ENCODE results near the gene SLK.

The SLK gene

GRCh38 chr10:103936022-103936421 is 30.9 kb upstream of the SLK start:
- Histone ChIP-seq H3K27ac (ENCODE audit: low read depth in 2 of 2, low read length in 2 of 2) (no peak overlapping the region), H3K4me3 (ENCODE audit: low read length in 2 of 2) (no peak overlapping the region), H3K27me3 (ENCODE audit: control insufficient read depth in 2 of 2, insufficient read depth in 2 of 2, low read length in 2 of 2) (no peaks in the 10 kb centered on the region), H3K9me3 (ENCODE audit: control insufficient read depth in 2 of 2, low read length in 2 of 2) (no peaks in the 10 kb centered on the region), H3K9ac (ENCODE audit: low read depth in 1 of 2, low read length in 2 of 2) (no peak overlapping the region), H3K4me1 (ENCODE audit: control insufficient read depth in 2 of 2, insufficient read depth in 2 of 2, low read length in 2 of 2) (no peaks in the 10 kb centered on the region), H3K36me3 (ENCODE audit: control insufficient read depth in 2 of 2, insufficient read depth in 2 of 2, low read length in 2 of 2) (no peaks in the 10 kb centered on the region)

- Histone ChIP-seq H3K4me1 (ENCODE audit: control insufficient read depth in 2 of 2, insufficient read depth in 2 of 2, low read length in 2 of 2) (no peaks in the 10 kb centered on the region), H3K9ac (ENCODE audit: low read depth in 1 of 2, low read length in 2 of 2) (no peak overlapping the region), H3K9me3 (ENCODE audit: control insufficient read depth in 2 of 2, low read length in 2 of 2) (no peaks in the 10 kb centered on the region), H3K27ac (ENCODE audit: low read depth in 2 of 2, low read length in 2 of 2) (no peak overlapping the region), H3K36me3 (ENCODE audit: control insufficient read depth in 2 of 2, insufficient read depth in 2 of 2, low read length in 2 of 2) (no peaks in the 10 kb centered on the region), H3K4me3 (ENCODE audit: low read length in 2 of 2) (no peak overlapping the region), H3K27me3 (ENCODE audit: control insufficient read depth in 2 of 2, insufficient read depth in 2 of 2, low read length in 2 of 2) (no peaks in the 10 kb centered on the region)
Measured at GRCh38 chr10:103939522-103939921, 27.4 kb upstream of the SLK start.

- Histone ChIP-seq H3K4me1 (ENCODE audit: control insufficient read depth in 2 of 2, insufficient read depth in 2 of 2, low read length in 2 of 2) (no peaks in the 10 kb centered on the region), H3K4me3 (ENCODE audit: low read length in 2 of 2) (no peak overlapping the region), H3K9me3 (ENCODE audit: control insufficient read depth in 2 of 2, low read length in 2 of 2) (no peaks in the 10 kb centered on the region), H3K9ac (ENCODE audit: low read depth in 1 of 2, low read length in 2 of 2) (no peak overlapping the region), H3K36me3 (ENCODE audit: control insufficient read depth in 2 of 2, insufficient read depth in 2 of 2, low read length in 2 of 2) (no peaks in the 10 kb centered on the region), H3K27ac (ENCODE audit: low read depth in 2 of 2, low read length in 2 of 2) (no peak overlapping the region), H3K27me3 (ENCODE audit: control insufficient read depth in 2 of 2, insufficient read depth in 2 of 2, low read length in 2 of 2) (no peaks in the 10 kb centered on the region)
Measured at GRCh38 chr10:103941801-103942200, 25.1 kb upstream of the SLK start.

- Histone ChIP-seq H3K27me3 (ENCODE audit: control insufficient read depth in 2 of 2, insufficient read depth in 2 of 2, low read length in 2 of 2) (no peaks in the 10 kb centered on the region), H3K4me1 (ENCODE audit: control insufficient read depth in 2 of 2, insufficient read depth in 2 of 2, low read length in 2 of 2) (peaks cover 0 to under 1% of the 10 kb centered on the region in 2 donors), H3K9me3 (ENCODE audit: control insufficient read depth in 2 of 2, low read length in 2 of 2) (no peaks in the 10 kb centered on the region)
Measured at GRCh38 chr10:103942866-103943265, 24.1 kb upstream of the SLK start.

GRCh38 chr10:103947799-103948516 is 19.0 kb upstream of the SLK start:
- no peak overlapping the region for H3K27ac ChIP-seq (ENCODE audit: low read depth in 2 of 2, low read length in 2 of 2)
- no peaks in the 10 kb centered on the region for H3K36me3 ChIP-seq (ENCODE audit: control insufficient read depth in 2 of 2, insufficient read depth in 2 of 2, low read length in 2 of 2)
- no peak overlapping the region for H3K9ac ChIP-seq (ENCODE audit: low read depth in 1 of 2, low read length in 2 of 2)
- peaks cover 0 to 6% of the 10 kb centered on the region in 2 donors for H3K4me1 ChIP-seq (ENCODE audit: control insufficient read depth in 2 of 2, insufficient read depth in 2 of 2, low read length in 2 of 2)
- no peak overlapping the region for H3K4me3 ChIP-seq (ENCODE audit: low read length in 2 of 2)
- no peaks in the 10 kb centered on the region for H3K27me3 ChIP-seq (ENCODE audit: control insufficient read depth in 2 of 2, insufficient read depth in 2 of 2, low read length in 2 of 2)
- H3K9me3 ChIP-seq (ENCODE audit: control insufficient read depth in 2 of 2, low read length in 2 of 2) = no peaks in the 10 kb centered on the region

More at GRCh38 chr10:103942866-103943265, 24.1 kb upstream of the SLK start:
- no peak overlapping the region for H3K9ac ChIP-seq (ENCODE audit: low read depth in 1 of 2, low read length in 2 of 2)
- no peak overlapping the region for H3K27ac ChIP-seq (ENCODE audit: low read depth in 2 of 2, low read length in 2 of 2)
- no peaks in the 10 kb centered on the region for H3K36me3 ChIP-seq (ENCODE audit: control insufficient read depth in 2 of 2, insufficient read depth in 2 of 2, low read length in 2 of 2)
- H3K4me3 ChIP-seq (ENCODE audit: low read length in 2 of 2) = no peak overlapping the region

GRCh38 chr10:103949728-103950127 is 17.2 kb upstream of the SLK start:
- Histone ChIP-seq H3K4me3 (ENCODE audit: low read length in 2 of 2) (no peak overlapping the region), H3K27me3 (ENCODE audit: control insufficient read depth in 2 of 2, insufficient read depth in 2 of 2, low read length in 2 of 2) (no peaks in the 10 kb centered on the region), H3K4me1 (ENCODE audit: control insufficient read depth in 2 of 2, insufficient read depth in 2 of 2, low read length in 2 of 2) (peaks cover 0 to 6% of the 10 kb centered on the region in 2 donors), H3K36me3 (ENCODE audit: control insufficient read depth in 2 of 2, insufficient read depth in 2 of 2, low read length in 2 of 2) (no peaks in the 10 kb centered on the region), H3K9ac (ENCODE audit: low read depth in 1 of 2, low read length in 2 of 2) (no peak overlapping the region), H3K9me3 (ENCODE audit: control insufficient read depth in 2 of 2, low read length in 2 of 2) (no peaks in the 10 kb centered on the region), H3K27ac (ENCODE audit: low read depth in 2 of 2, low read length in 2 of 2) (no peak overlapping the region)

- peaks cover 0 to 6% of the 10 kb centered on the region in 2 donors for H3K4me1 ChIP-seq (ENCODE audit: control insufficient read depth in 2 of 2, insufficient read depth in 2 of 2, low read length in 2 of 2)
- H3K36me3 ChIP-seq (ENCODE audit: control insufficient read depth in 2 of 2, insufficient read depth in 2 of 2, low read length in 2 of 2) = no peaks in the 10 kb centered on the region
- H3K4me3 ChIP-seq (ENCODE audit: low read length in 2 of 2) = no peak overlapping the region
- no peak overlapping the region for H3K9ac ChIP-seq (ENCODE audit: low read depth in 1 of 2, low read length in 2 of 2)
- no peaks in the 10 kb centered on the region for H3K27me3 ChIP-seq (ENCODE audit: control insufficient read depth in 2 of 2, insufficient read depth in 2 of 2, low read length in 2 of 2)
- H3K27ac ChIP-seq (ENCODE audit: low read depth in 2 of 2, low read length in 2 of 2) = no peak overlapping the region
- H3K9me3 ChIP-seq (ENCODE audit: control insufficient read depth in 2 of 2, low read length in 2 of 2) = no peaks in the 10 kb centered on the region
Measured at GRCh38 chr10:103951183-103951582, 15.8 kb upstream of the SLK start.

GRCh38 chr10:103951942-103952341 is 15.0 kb upstream of the SLK start:
- no peaks in the 10 kb centered on the region for H3K27me3 ChIP-seq (ENCODE audit: control insufficient read depth in 2 of 2, insufficient read depth in 2 of 2, low read length in 2 of 2)
- peaks cover 0 to 6% of the 10 kb centered on the region in 2 donors for H3K4me1 ChIP-seq (ENCODE audit: control insufficient read depth in 2 of 2, insufficient read depth in 2 of 2, low read length in 2 of 2)
- no peaks in the 10 kb centered on the region for H3K36me3 ChIP-seq (ENCODE audit: control insufficient read depth in 2 of 2, insufficient read depth in 2 of 2, low read length in 2 of 2)
- H3K9ac ChIP-seq (ENCODE audit: low read depth in 1 of 2, low read length in 2 of 2) = no peak overlapping the region
- no peak overlapping the region for H3K4me3 ChIP-seq (ENCODE audit: low read length in 2 of 2)
- no peaks in the 10 kb centered on the region for H3K9me3 ChIP-seq (ENCODE audit: control insufficient read depth in 2 of 2, low read length in 2 of 2)
- H3K27ac ChIP-seq (ENCODE audit: low read depth in 2 of 2, low read length in 2 of 2) = no peak overlapping the region

GRCh38 chr10:103954543-103954942 is 12.4 kb upstream of the SLK start:
- Histone ChIP-seq H3K4me3 (ENCODE audit: low read length in 2 of 2) (no peak overlapping the region), H3K9ac (ENCODE audit: low read depth in 1 of 2, low read length in 2 of 2) (no peak overlapping the region), H3K27me3 (ENCODE audit: control insufficient read depth in 2 of 2, insufficient read depth in 2 of 2, low read length in 2 of 2) (no peaks in the 10 kb centered on the region), H3K27ac (ENCODE audit: low read depth in 2 of 2, low read length in 2 of 2) (no peak overlapping the region), H3K9me3 (ENCODE audit: control insufficient read depth in 2 of 2, low read length in 2 of 2) (no peaks in the 10 kb centered on the region), H3K36me3 (ENCODE audit: control insufficient read depth in 2 of 2, insufficient read depth in 2 of 2, low read length in 2 of 2) (no peaks in the 10 kb centered on the region), H3K4me1 (ENCODE audit: control insufficient read depth in 2 of 2, insufficient read depth in 2 of 2, low read length in 2 of 2) (no peaks in the 10 kb centered on the region)

GRCh38 chr10:103958996-103959395 is 7.9 kb upstream of the SLK start:
- no peak overlapping the region for H3K4me3 ChIP-seq (ENCODE audit: low read length in 2 of 2)
- H3K4me1 ChIP-seq (ENCODE audit: control insufficient read depth in 2 of 2, insufficient read depth in 2 of 2, low read length in 2 of 2) = no peaks in the 10 kb centered on the region
- H3K9me3 ChIP-seq (ENCODE audit: control insufficient read depth in 2 of 2, low read length in 2 of 2) = no peaks in the 10 kb centered on the region
- no peaks in the 10 kb centered on the region for H3K27me3 ChIP-seq (ENCODE audit: control insufficient read depth in 2 of 2, insufficient read depth in 2 of 2, low read length in 2 of 2)
- H3K36me3 ChIP-seq (ENCODE audit: control insufficient read depth in 2 of 2, insufficient read depth in 2 of 2, low read length in 2 of 2) = no peaks in the 10 kb centered on the region
- no peak overlapping the region for H3K27ac ChIP-seq (ENCODE audit: low read depth in 2 of 2, low read length in 2 of 2)
- no peak overlapping the region for H3K9ac ChIP-seq (ENCODE audit: low read depth in 1 of 2, low read length in 2 of 2)

Data from mucosa of rectum (tissue), 2 donors.